OCI-LY3 (cell line): ENCODE data around the gene ZNF484.
"Not testable (repeated sequence)": the region's sequence is repeated elsewhere in the genome, so short reads cannot be mapped to it uniquely, and the experiment has no call there.

Source experiments
- H2AFZ ChIP-seq: fragments of 200-600, 300-600 bp; shearing (Covaris generic); 2 replicates; pipeline ENCODE4 v1.6.0; 2014; ENCODE audit warnings: antibody characterized with exemption, low read depth, low read length
- H3K27ac ChIP-seq: fragments of 200-600, 300-600 bp; sonication (generic); 2 replicates; pipeline ENCODE4 v1.5.1; 2014; ENCODE audit warnings: mild to moderate bottlenecking, low read length, moderate library complexity, mixed read lengths
- H3K27me3 ChIP-seq: fragments of 200-600, 300-600 bp; sonication (generic); 2 replicates; pipeline ENCODE4 v1.6.1; 2014; ENCODE audit warnings: low read depth, low read length, mixed read lengths
- H3K36me3 ChIP-seq: fragments of 200-600, 300-600 bp; sonication (generic); replicated peaks from 2 replicates; pipeline ENCODE3; 2014; ENCODE audit warnings: low read depth, low read length, mixed read lengths
- H3K4me1 ChIP-seq: fragments of 300-600, 200-600 bp; sonication (generic); 2 replicates; pipeline ENCODE4 v1.6.1; 2014; ENCODE audit warnings: low read length, mixed read lengths
- H3K4me2 ChIP-seq: fragments of 200-600, 300-600 bp; sonication (generic); 2 replicates; pipeline ENCODE4 v1.6.1; 2014; ENCODE audit warnings: low read length, mixed read lengths
- H3K4me3 ChIP-seq: fragments of 300-600, 200-600 bp; sonication (generic); 2 replicates; pipeline ENCODE4 v1.5.1; 2014; ENCODE audit warnings: antibody characterized with exemption, mild to moderate bottlenecking, low read length, moderate library complexity
- H3K79me2 ChIP-seq: fragments of 300-600, 200-600 bp; shearing (Covaris generic); 2 replicates; pipeline ENCODE4 v1.6.1; 2014; ENCODE audit warnings: mild to moderate bottlenecking, low read length, mixed read lengths
- H3K9ac ChIP-seq: fragments of 300-600, 200-600 bp; shearing (Covaris generic); 2 replicates; pipeline ENCODE4 v1.6.0; 2014; ENCODE audit warnings: mild to moderate bottlenecking, low read length, moderate library complexity
- H3K9me3 ChIP-seq: fragments of 200-600, 300-600 bp; shearing (Covaris generic); 2 replicates; pipeline ENCODE4 v1.6.1; 2014; ENCODE audit warnings: low read length, mixed read lengths; ENCODE audit not compliant: insufficient read depth
- H4K20me1 ChIP-seq: fragments of 200-600, 300-600 bp; sonication (generic); 2 replicates; pipeline ENCODE4 v1.6.1; 2016; ENCODE audit warnings: low read length, mixed read lengths; ENCODE audit not compliant: insufficient read depth
- CTCF ChIP-seq: fragments of 200-600, 300-600 bp; sonication (generic); IDR thresholded peaks from 2 replicates; pipeline ENCODE4 v1.5.1; 2014; ENCODE audit warnings: antibody characterized with exemption, low read length, low read depth
- EZH2phosphoT487 ChIP-seq: fragments of 200-600 bp; shearing (Covaris generic); IDR thresholded peaks from 2 replicates; pipeline ENCODE4 v1.6.1; 2018; ENCODE audit warnings: antibody characterized with exemption, mixed run types, low read depth

Gene ZNF484

DNA sequence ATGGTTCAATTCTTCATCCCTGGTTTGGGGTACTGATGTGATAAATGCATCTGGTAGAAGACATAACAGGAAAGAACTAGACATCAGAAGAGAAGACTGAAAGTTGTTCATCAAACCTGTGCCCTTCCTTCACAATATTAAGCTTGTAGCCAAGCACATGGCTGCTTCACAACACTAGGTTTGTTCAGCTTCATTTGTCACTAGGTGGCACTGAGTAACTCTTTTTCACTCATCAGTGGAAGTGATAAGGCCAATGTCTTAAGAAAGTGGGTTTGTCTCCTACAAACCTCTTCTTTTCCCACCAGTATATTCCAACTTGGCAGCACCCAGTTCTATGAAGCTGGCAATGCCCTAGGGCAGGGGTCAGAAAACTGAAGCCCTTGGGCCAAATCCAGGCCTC lies 26.9 kb downstream of the ZNF484 start:
- Histone ChIP-seq H3K27me3 (no peaks in the 10 kb centered on the region), H3K27ac (no peak overlapping the region), H3K4me2 (no peak overlapping the region), H3K79me2 (no peaks in the 10 kb centered on the region), H3K4me3 (no peak overlapping the region), H4K20me1 (no peaks in the 10 kb centered on the region), H3K36me3 (peaks cover 68% of the 10 kb centered on the region), H3K9ac (no peak overlapping the region), H3K9me3 (peaks cover 21% of the 10 kb centered on the region), H2AFZ (no peak overlapping the region), H3K4me1 (no peaks in the 10 kb centered on the region)
- peak; percentile 21 for TF ChIP-seq CTCF
- TF ChIP-seq EZH2phosphoT487, result no peak

DNA sequence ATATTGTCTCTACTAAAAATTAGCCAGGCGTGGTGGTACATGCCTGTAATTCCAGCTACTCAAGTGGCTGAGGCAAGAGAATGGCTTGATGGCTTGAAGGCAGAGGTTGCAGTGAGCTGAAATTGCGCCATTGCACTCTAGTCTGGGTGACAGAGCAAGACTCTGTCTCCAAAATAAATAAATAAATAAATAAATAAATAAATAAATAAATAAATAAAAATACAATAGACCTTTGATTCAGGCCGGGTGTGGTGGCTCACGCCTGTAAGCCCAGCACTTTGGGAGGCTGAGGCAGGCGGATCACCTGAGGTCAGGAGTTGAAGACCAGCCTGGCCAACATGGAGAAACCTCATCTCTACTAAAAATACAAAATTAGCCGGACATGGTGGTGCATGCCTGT lies 29.1 kb downstream of the ZNF484 start:
- Histone ChIP-seq H3K9me3 (peaks cover 40% of the 10 kb centered on the region), H3K36me3 (peaks cover 76% of the 10 kb centered on the region)
- not testable (repeated sequence) for H3K4me2 ChIP-seq, H3K79me2 ChIP-seq, H3K4me1 ChIP-seq, H4K20me1 ChIP-seq, H3K9ac ChIP-seq, H3K4me3 ChIP-seq, H3K27me3 ChIP-seq, H3K27ac ChIP-seq, H2AFZ ChIP-seq

DNA sequence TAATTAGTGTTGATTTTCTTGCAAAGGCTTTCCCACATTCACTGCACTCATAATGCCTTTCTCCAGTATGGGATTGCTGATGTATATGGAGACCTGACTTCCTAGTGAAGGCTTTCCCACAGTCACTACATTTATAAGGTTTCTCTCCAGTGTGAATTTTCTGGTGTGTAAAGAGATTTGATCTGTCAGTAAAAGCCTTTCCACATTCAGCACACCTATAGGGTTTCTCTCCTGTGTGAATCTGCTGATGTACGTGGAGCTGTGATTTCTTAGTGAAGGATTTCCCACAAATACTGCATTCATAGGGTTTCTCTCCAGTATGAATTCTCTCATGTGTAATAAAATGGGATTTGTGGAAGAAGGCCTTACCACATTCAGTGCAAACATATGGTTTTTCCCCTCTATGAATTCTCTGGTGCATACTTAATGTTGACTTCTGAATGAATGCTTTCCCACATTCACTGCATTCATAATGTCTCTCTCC lies 31.1 kb downstream of the ZNF484 start:
- H3K27me3 ChIP-seq, result no peaks in the 10 kb centered on the region
- H2AFZ ChIP-seq, result no peak overlapping the region
- H3K4me2 ChIP-seq, result no peak overlapping the region
- H3K79me2 ChIP-seq, result no peaks in the 10 kb centered on the region
- H3K9me3 ChIP-seq, result peaks cover 44% of the 10 kb centered on the region
- H3K4me3 ChIP-seq, result no peak overlapping the region
- H3K4me1 ChIP-seq, result no peaks in the 10 kb centered on the region
- H3K36me3 ChIP-seq, result peaks cover 72% of the 10 kb centered on the region
- TF ChIP-seq EZH2phosphoT487 (no peak), CTCF (no peak)
- no peak overlapping the region for H3K27ac ChIP-seq
- no peaks in the 10 kb centered on the region for H4K20me1 ChIP-seq
- H3K9ac ChIP-seq, result no peak overlapping the region

GRCh38 chr9:92838411-92838810 lies 39.4 kb downstream of the ZNF484 start:
- not testable (repeated sequence) for H3K9ac ChIP-seq, H3K36me3 ChIP-seq, H3K79me2 ChIP-seq, H4K20me1 ChIP-seq, H2AFZ ChIP-seq, H3K27ac ChIP-seq, H3K9me3 ChIP-seq, H3K4me2 ChIP-seq, H3K27me3 ChIP-seq, H3K4me3 ChIP-seq, H3K4me1 ChIP-seq

GRCh38 chr9:92837191-92837590 lies 40.6 kb downstream of the ZNF484 start:
- Histone ChIP-seq H3K4me2 (no peak overlapping the region), H4K20me1 (no peaks in the 10 kb centered on the region), H3K9me3 (no peaks in the 10 kb centered on the region), H3K36me3 (peaks cover 3% of the 10 kb centered on the region), H3K27me3 (no peaks in the 10 kb centered on the region), H3K4me1 (no peaks in the 10 kb centered on the region), H3K79me2 (no peaks in the 10 kb centered on the region), H3K27ac (no peak overlapping the region), H3K9ac (no peak overlapping the region), H2AFZ (no peak overlapping the region), H3K4me3 (no peak overlapping the region)
- TF ChIP-seq CTCF (no peak), EZH2phosphoT487 (no peak)
